WTC11 (cell line): Measurements from ENCODE around the gene ZBTB43. TPM values are rescaled to one million over a fixed set of nuclear protein-coding genes. Genes with fewer than 3 reads are reported as not detected.

ENCODE experiments used
- ATAC-seq: fragments of 200-7000 bp; cut with Tn5 transposase; 2 replicates; pipeline ENCODE4 v1.10.0; 2021; ENCODE audit warnings: mild to moderate bottlenecking, moderate library complexity
- CTCF ChIA-PET: fragments of 300-600 bp; sonication (Branson Sonifier 250); formaldehyde crosslinking; loops from one replicate; lab custom pipeline; 2021; ENCODE audit warnings: antibody characterized with exemption; lab: Charles Lee
- POLR2A ChIA-PET: fragments of 350-600 bp; sonication (Branson Sonifier 250); formaldehyde crosslinking; loops from one replicate; lab custom pipeline; 2021; ENCODE audit warnings: antibody characterized with exemption; lab: Charles Lee
- DNase-seq: peaks from one replicate; pipeline ENCODE4 v3.0.0; 2021; ENCODE audit warnings: low spot score
- H3K27ac Mint-ChIP-seq: 2 replicates; pipeline ENCODE4 v1.8.0; 2021; ENCODE audit warnings: mixed read lengths
- H3K27me3 Mint-ChIP-seq: 2 replicates; pipeline ENCODE4 v1.8.0; 2021; ENCODE audit warnings: low read depth, mild to moderate bottlenecking, moderate library complexity, mixed read lengths
- H3K36me3 Mint-ChIP-seq: 2 replicates; pipeline ENCODE4 v1.8.0; 2021; ENCODE audit warnings: mixed read lengths
- H3K4me1 Mint-ChIP-seq: 2 replicates; pipeline ENCODE4 v1.8.0; 2022; ENCODE audit warnings: mixed read lengths
- H3K4me3 Mint-ChIP-seq: 2 replicates; pipeline ENCODE4 v1.8.0; 2021; ENCODE audit warnings: mild to moderate bottlenecking, moderate library complexity, mixed read lengths
- H3K9me3 Mint-ChIP-seq: 2 replicates; pipeline ENCODE4 v1.8.0; 2021; ENCODE audit warnings: mixed read lengths
- CBFB ChIP-seq: sonication (generic); formaldehyde crosslinking; IDR thresholded peaks from 2 replicates; pipeline ENCODE4 v1.8.1; 2022; ENCODE audit warnings: mild to moderate bottlenecking, low read depth, missing genetic modification reagents
- EMX1 ChIP-seq: fragments of 250-450 bp; sonication (Bioruptor Pico); IDR thresholded peaks from 2 replicates; pipeline ENCODE4 v1.8.0; 2021; ENCODE audit warnings: mild to moderate bottlenecking
- FOXP4 ChIP-seq: sonication (generic); formaldehyde crosslinking; IDR thresholded peaks from 2 replicates; pipeline ENCODE4 v1.8.0; 2022; ENCODE audit warnings: mild to moderate bottlenecking, missing genetic modification reagents
- NFYB ChIP-seq: sonication (generic); formaldehyde crosslinking; conservative IDR thresholded peaks from 2 replicates; pipeline ENCODE4 v1.8.0; 2022; ENCODE audit warnings: low read depth, missing genetic modification reagents
- NR2C2 ChIP-seq: sonication (generic); formaldehyde crosslinking; IDR thresholded peaks from 2 replicates; pipeline ENCODE4 v1.8.0; 2022; ENCODE audit warnings: mild to moderate bottlenecking, missing genetic modification reagents
- NR3C1 ChIP-seq: sonication (generic); formaldehyde crosslinking; conservative IDR thresholded peaks from 2 replicates; pipeline ENCODE4 v1.8.1; 2023; ENCODE audit warnings: low read depth, mild to moderate bottlenecking, missing genetic modification reagents
- PRDM15 ChIP-seq: sonication (generic); formaldehyde crosslinking; IDR thresholded peaks from 2 replicates; pipeline ENCODE4 v1.8.0; 2022; ENCODE audit warnings: missing genetic modification reagents
- RORB ChIP-seq: fragments of 250-450 bp; sonication (Bioruptor Pico); IDR thresholded peaks from 2 replicates; pipeline ENCODE4 v1.9.0; 2021; ENCODE audit warnings: mild to moderate bottlenecking
- TCF7 ChIP-seq: sonication (generic); formaldehyde crosslinking; IDR thresholded peaks from 2 replicates; pipeline ENCODE4 v1.8.0; 2022; ENCODE audit warnings: mild to moderate bottlenecking, low read depth, missing genetic modification reagents, moderate library complexity
- USF2 ChIP-seq: sonication (generic); formaldehyde crosslinking; IDR thresholded peaks from 2 replicates; pipeline ENCODE4 v1.8.1; 2023; ENCODE audit warnings: mild to moderate bottlenecking, missing genetic modification reagents, moderate library complexity
- ZBTB21 ChIP-seq: sonication (generic); formaldehyde crosslinking; IDR thresholded peaks from 2 replicates; pipeline ENCODE4 v1.8.1; 2023; ENCODE audit warnings: mild to moderate bottlenecking, missing genetic modification reagents, borderline replicate concordance
- ZBTB43 ChIP-seq: sonication (generic); formaldehyde crosslinking; IDR thresholded peaks from 2 replicates; pipeline ENCODE4 v1.8.1; 2023; ENCODE audit warnings: mild to moderate bottlenecking, missing genetic modification reagents
- ZMAT4 ChIP-seq: fragments of 250-450 bp; sonication (Bioruptor Pico); IDR thresholded peaks from 2 replicates; pipeline ENCODE4 v1.9.0; 2021; ENCODE audit warnings: mild to moderate bottlenecking
- total RNA-seq: library from RNA; stranded (reverse); gene quantifications from 3 replicates; pipeline ENCODE4 v1.2.3, GENCODE V29; 2021

Gene ZBTB43
- total RNA-seq, 1 experiment from 2014 or later, result 23.8 TPM

- H3K4me1 Mint-ChIP-seq, result no peaks in the 10 kb centered on the region
- POLR2A ChIA-PET, result no interaction called here
- H3K36me3 Mint-ChIP-seq, result peaks cover 66% of the 10 kb centered on the region
- no peak overlapping the region for H3K4me3 Mint-ChIP-seq
- no peak for DNase-seq
- H3K27ac Mint-ChIP-seq, result no peak overlapping the region
- CTCF ChIA-PET, result no interaction called here
- H3K27me3 Mint-ChIP-seq, result no peaks in the 10 kb centered on the region
- H3K9me3 Mint-ChIP-seq, result peaks cover 44% of the 10 kb centered on the region
- ATAC-seq, result no peak
- no peak for TF ChIP-seq NFYB (CRISPR knock-in tag)
Observed at GRCh38 chr9:126818482-126818881, 13.6 kb downstream of the ZBTB43 start.

GRCh38 chr9:126819482-126819881, 14.6 kb downstream of the ZBTB43 start:
- H3K36me3 Mint-ChIP-seq, result peaks cover 59% of the 10 kb centered on the region
- no peak for DNase-seq
- TF ChIP-seq ZBTB21 (CRISPR knock-in tag), result no peak
- no peak for TF ChIP-seq ZBTB43 (CRISPR knock-in tag)
- TF ChIP-seq ZMAT4 (CRISPR knock-in tag), result no peak
- ChIA-PET CTCF (interaction anchor here (1.3 kb wide), 1 partner anchor 114 kb away, joined by 3 read pairs; no protein-coding TSS in a partner anchor), POLR2A (no interaction called here)
- H3K4me1 Mint-ChIP-seq, result no peaks in the 10 kb centered on the region
- no peaks in the 10 kb centered on the region for H3K27me3 Mint-ChIP-seq
- H3K4me3 Mint-ChIP-seq, result no peak overlapping the region
- H3K27ac Mint-ChIP-seq, result no peak overlapping the region
- H3K9me3 Mint-ChIP-seq, result peaks cover 37% of the 10 kb centered on the region
- no peak for ATAC-seq

- POLR2A ChIA-PET, result no interaction called here
- DNase-seq, result no peak
- H3K27ac Mint-ChIP-seq, result no peak overlapping the region
- H3K9me3 Mint-ChIP-seq, result peaks cover 28% of the 10 kb centered on the region
- CTCF ChIA-PET, result no interaction called here
- H3K27me3 Mint-ChIP-seq, result no peaks in the 10 kb centered on the region
- H3K36me3 Mint-ChIP-seq, result peaks cover 41% of the 10 kb centered on the region
- H3K4me1 Mint-ChIP-seq, result no peaks in the 10 kb centered on the region
- ATAC-seq, result no peak
- TF ChIP-seq FOXP4 (CRISPR knock-in tag) (no peak), CBFB (CRISPR knock-in tag) (no peak), TCF7 (no peak), NR2C2 (CRISPR knock-in tag) (no peak), NR3C1 (no peak), USF2 (no peak), EMX1 (no peak), RORB (CRISPR knock-in tag) (no peak), PRDM15 (CRISPR knock-in tag) (no peak)
- no peak overlapping the region for H3K4me3 Mint-ChIP-seq
Observed at GRCh38 chr9:126822278-126822677, 17.4 kb downstream of the ZBTB43 start.
